HCT116 (cell line): ENCODE results near the gene MAP4K4. TPM values are rescaled to one million over a fixed set of nuclear protein-coding genes. Genes with fewer than 3 reads are reported as not detected.

ENCODE experiments used
- ATAC-seq: fragments of 200-7000 bp; cut with Tn5 transposase; 2 replicates; pipeline ENCODE4 v1.9.1; 2020; ENCODE audit warnings: mild to moderate bottlenecking, moderate library complexity
- BruUV-seq: library from RNA; stranded (reverse); fragments of 400-500 nt; replicated peaks from 2 replicates; lab custom pipeline; 2021; lab: Mats Ljungman, UMichigan
- CTCF ChIA-PET: fragments of 300-600 bp; sonication (Branson Sonifier 250); formaldehyde crosslinking; loops from one replicate; lab custom pipeline; 2021; ENCODE audit warnings: antibody characterized with exemption; lab: Charles Lee
- POLR2A ChIA-PET: fragments of 300-600, 350-600 bp; sonication (Branson Sonifier 250); formaldehyde crosslinking; loops from one replicate; lab custom pipeline; 2021; ENCODE audit warnings: antibody characterized with exemption; lab: Charles Lee
- RAD21 ChIA-PET, 2 experiments: fragments of 300-600 bp; sonication (Branson Sonifier 250); formaldehyde crosslinking; loops; one replicate each; lab custom pipeline; 2023; ENCODE audit warnings: low total read pairs in 2 of 2; ENCODE audit not compliant: uncharacterized antibody in 2 of 2, unreplicated experiment in 2 of 2, low non-redundant PET in 1 of 2; lab: Charles Lee
- DNase-seq: peaks from one replicate; pipeline ENCODE4 v3.0.0-alpha.2; 2010; ENCODE audit warnings: low read depth, low spot score
- H2AFZ ChIP-seq: fragments of 200-600 bp; shearing (Covaris generic), sonication (generic); 2 replicates; pipeline ENCODE4 v1.6.1; 2017; ENCODE audit warnings: low read depth, mixed run types, mixed read lengths, antibody characterized with exemption, low read length; ENCODE audit not compliant: poor library complexity, severe bottlenecking
- H3K27ac ChIP-seq: 2 replicates; pipeline ENCODE4 v1.5.1; 2012; ENCODE audit warnings: low read depth, low read length
- H3K27me3 ChIP-seq: fragments of 200-600 bp; sonication (generic); 2 replicates; pipeline ENCODE4 v1.6.1; 2016; ENCODE audit warnings: mixed run types, low read length, mixed read lengths; ENCODE audit not compliant: insufficient read depth
- H3K36me3 ChIP-seq, 2 experiments: fragments of 200-500 bp in 1 of 2; fragments of 200-600 bp in 1 of 2; sonication (Bioruptor generic) in 1 of 2; sonication (generic) in 1 of 2; 2 replicates each; pipeline versions ENCODE4 v1.5.1 to v1.6.1; 2014 to 2016; ENCODE audit warnings: low read length in 2 of 2, inconsistent platforms in 1 of 2, mixed read lengths in 1 of 2, mixed run types in 1 of 2; ENCODE audit not compliant: insufficient read depth in 2 of 2, control insufficient read depth in 1 of 2
- H3K4me1 ChIP-seq, 2 experiments: fragments of 200-600 bp in 1 of 2; sonication (generic) in 1 of 2; 2 replicates each; pipeline versions ENCODE4 v1.5.1 to v1.6.1; 2012 to 2017; ENCODE audit warnings: low read length in 2 of 2, inconsistent platforms in 1 of 2, mild to moderate bottlenecking in 1 of 2, mixed read lengths in 1 of 2, mixed run types in 1 of 2, moderate library complexity in 1 of 2; ENCODE audit not compliant: insufficient read depth in 2 of 2, control insufficient read depth in 1 of 2
- H3K4me2 ChIP-seq: fragments of 200-600 bp; sonication (generic); 2 replicates; pipeline ENCODE4 v1.6.1; 2017; ENCODE audit warnings: mixed run types, low read length, mixed read lengths
- H3K4me3 ChIP-seq, 2 experiments: fragments of 200-600 bp in 1 of 2; sonication (generic) in 1 of 2; replicated peaks in 1 of 2; 2 replicates each; pipeline ENCODE4 v1.5.1; 2011 to 2016; ENCODE audit warnings: low read length in 2 of 2, control low read depth in 1 of 2, low read depth in 1 of 2, mild to moderate bottlenecking in 1 of 2, mixed read lengths in 1 of 2, mixed run types in 1 of 2
- H3K79me2 ChIP-seq: fragments of 200-600 bp; sonication (generic); 2 replicates; pipeline ENCODE4 v1.6.1; 2017; ENCODE audit warnings: mild to moderate bottlenecking, mixed run types, low read length, moderate library complexity, mixed read lengths; ENCODE audit not compliant: insufficient read depth
- H3K9ac ChIP-seq: fragments of 200-600 bp; sonication (generic); 2 replicates; pipeline ENCODE4 v1.6.1; 2016; ENCODE audit warnings: low read length, mixed read lengths
- H3K9me2 ChIP-seq: fragments of 200-600 bp; sonication (generic), shearing (Covaris generic); 2 replicates; pipeline ENCODE4 v1.6.1; 2017; ENCODE audit warnings: mixed run types, mild to moderate bottlenecking, moderate library complexity; ENCODE audit not compliant: insufficient read depth
- H3K9me3 ChIP-seq, 2 experiments: fragments of 200-500 bp in 1 of 2; fragments of 200-600 bp in 1 of 2; sonication (Bioruptor generic) in 1 of 2; sonication (generic) in 1 of 2; 2 replicates each; pipeline ENCODE4 v1.6.1; 2014 to 2017; ENCODE audit warnings: low read length in 2 of 2, mixed read lengths in 2 of 2, inconsistent platforms in 1 of 2, low read depth in 1 of 2, mild to moderate bottlenecking in 1 of 2, mixed run types in 1 of 2, moderate library complexity in 1 of 2; ENCODE audit not compliant: control insufficient read depth in 1 of 2, insufficient read depth in 1 of 2
- H4K20me1 ChIP-seq: fragments of 200-600 bp; sonication (generic), shearing (Covaris generic); 2 replicates; pipeline ENCODE4 v1.6.1; 2017; ENCODE audit warnings: mixed run types, mild to moderate bottlenecking, moderate library complexity; ENCODE audit not compliant: insufficient read depth
- CBX3 ChIP-seq: IDR thresholded peaks from 2 replicates; pipeline ENCODE4 v1.6.1; 2012; ENCODE audit warnings: low read depth
- CEBPB ChIP-seq: IDR thresholded peaks from 2 replicates; pipeline ENCODE4 v1.6.1; 2012; ENCODE audit warnings: low read depth
- ELF1 ChIP-seq: IDR thresholded peaks from 2 replicates; pipeline ENCODE4 v1.6.1; 2012; ENCODE audit warnings: low read depth, borderline replicate concordance
- EZH2phosphoT487 ChIP-seq: fragments of 200-600 bp; IDR thresholded peaks from 2 replicates; pipeline ENCODE4 v1.6.1; 2018; ENCODE audit warnings: antibody characterized with exemption, borderline replicate concordance
- FOSL1 ChIP-seq: IDR thresholded peaks from 2 replicates; pipeline ENCODE4 v1.6.1; 2012; ENCODE audit warnings: low read depth
- POLR2AphosphoS5 ChIP-seq: IDR thresholded peaks from 2 replicates; pipeline ENCODE4 v1.6.1; 2011; ENCODE audit warnings: mild to moderate bottlenecking, low read depth, low read length, moderate library complexity
- RAD21 ChIP-seq: IDR thresholded peaks from 2 replicates; pipeline ENCODE4 v1.6.1; 2012; ENCODE audit warnings: low read depth, mild to moderate bottlenecking
- SIN3A ChIP-seq: IDR thresholded peaks from 2 replicates; pipeline ENCODE4 v1.6.1; 2012; ENCODE audit warnings: low read depth
- SRF ChIP-seq: IDR thresholded peaks from 2 replicates; pipeline ENCODE4 v1.6.1; 2012; ENCODE audit warnings: low read depth
- YY1 ChIP-seq: IDR thresholded peaks from 2 replicates; pipeline ENCODE4 v1.6.1; 2011; ENCODE audit warnings: low read length, low read depth, moderate library complexity, mild to moderate bottlenecking; ENCODE audit not compliant: insufficient replicate concordance; ENCODE audit errors: extremely low read depth
- intact Hi-C: fragments of 100-400 bp; cut with micrococcal nuclease; formaldehyde crosslinking; loops from 2 replicates; pipeline ENCODE4 v1.10.0; 2022
- total RNA-seq: library from RNA; stranded (reverse); gene quantifications from one replicate; pipeline ENCODE4 v1.2.1, GENCODE V29; 2021; ENCODE audit not compliant: unreplicated experiment
- TF ChIP-seq, protein P1 (sequence below): IDR thresholded peaks from 2 replicates; pipeline ENCODE4 v1.6.1; 2012
- TF ChIP-seq, protein P2 (sequence below): IDR thresholded peaks from 2 replicates; pipeline ENCODE4 v1.6.1; 2012
- TF ChIP-seq, protein P3 (sequence below): IDR thresholded peaks from 2 replicates; pipeline ENCODE4 v1.6.1; 2012; ENCODE audit warnings: low read depth
- TF ChIP-seq, protein P4 (sequence below): IDR thresholded peaks from 2 replicates; pipeline ENCODE4 v1.6.1; 2011; ENCODE audit warnings: mild to moderate bottlenecking, low read length, moderate library complexity; ENCODE audit not compliant: insufficient replicate concordance; ENCODE audit errors: extremely low read depth

The MAP4K4 gene
- total RNA-seq, 1 experiment from 2014 or later: 62.3 TPM

DNA sequence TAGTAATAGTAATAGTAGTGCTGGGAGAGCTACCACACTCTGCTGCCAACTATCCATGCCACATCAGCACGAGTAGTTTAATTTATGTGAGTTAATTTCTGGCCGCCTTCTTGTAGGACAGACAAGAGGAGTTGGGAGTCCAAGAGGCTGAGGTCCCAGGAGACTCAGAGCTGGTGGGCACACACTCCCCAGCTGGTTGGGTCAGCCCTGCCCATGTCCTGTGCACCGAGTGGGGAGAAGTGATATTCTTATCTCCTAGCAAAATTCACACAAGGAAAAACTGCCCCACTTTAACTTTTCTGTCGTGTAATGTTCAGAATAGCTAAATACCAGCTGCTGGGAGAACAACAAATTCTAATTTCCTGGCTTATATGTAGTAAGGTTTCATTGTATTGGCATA lies 15.2 kb upstream of the MAP4K4 start:
- BruUV-seq: no TSS peak
- no peak for ATAC-seq
- intact Hi-C loops: no loop called here
- TF ChIP-seq POLR2AphosphoS5 (no peak), ELF1 (no peak), YY1 (no peak), CBX3 (no peak), FOSL1 (no peak), EZH2phosphoT487 (no peak), SRF (no peak), CEBPB (no peak), SIN3A (no peak), RAD21 (no peak)
- TF ChIP-seq, protein P1, sequence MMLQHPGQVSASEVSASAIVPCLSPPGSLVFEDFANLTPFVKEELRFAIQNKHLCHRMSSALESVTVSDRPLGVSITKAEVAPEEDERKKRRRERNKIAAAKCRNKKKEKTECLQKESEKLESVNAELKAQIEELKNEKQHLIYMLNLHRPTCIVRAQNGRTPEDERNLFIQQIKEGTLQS: no peak
- TF ChIP-seq, protein P2, sequence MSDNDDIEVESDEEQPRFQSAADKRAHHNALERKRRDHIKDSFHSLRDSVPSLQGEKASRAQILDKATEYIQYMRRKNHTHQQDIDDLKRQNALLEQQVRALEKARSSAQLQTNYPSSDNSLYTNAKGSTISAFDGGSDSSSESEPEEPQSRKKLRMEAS: no peak
- TF ChIP-seq, protein P3, sequence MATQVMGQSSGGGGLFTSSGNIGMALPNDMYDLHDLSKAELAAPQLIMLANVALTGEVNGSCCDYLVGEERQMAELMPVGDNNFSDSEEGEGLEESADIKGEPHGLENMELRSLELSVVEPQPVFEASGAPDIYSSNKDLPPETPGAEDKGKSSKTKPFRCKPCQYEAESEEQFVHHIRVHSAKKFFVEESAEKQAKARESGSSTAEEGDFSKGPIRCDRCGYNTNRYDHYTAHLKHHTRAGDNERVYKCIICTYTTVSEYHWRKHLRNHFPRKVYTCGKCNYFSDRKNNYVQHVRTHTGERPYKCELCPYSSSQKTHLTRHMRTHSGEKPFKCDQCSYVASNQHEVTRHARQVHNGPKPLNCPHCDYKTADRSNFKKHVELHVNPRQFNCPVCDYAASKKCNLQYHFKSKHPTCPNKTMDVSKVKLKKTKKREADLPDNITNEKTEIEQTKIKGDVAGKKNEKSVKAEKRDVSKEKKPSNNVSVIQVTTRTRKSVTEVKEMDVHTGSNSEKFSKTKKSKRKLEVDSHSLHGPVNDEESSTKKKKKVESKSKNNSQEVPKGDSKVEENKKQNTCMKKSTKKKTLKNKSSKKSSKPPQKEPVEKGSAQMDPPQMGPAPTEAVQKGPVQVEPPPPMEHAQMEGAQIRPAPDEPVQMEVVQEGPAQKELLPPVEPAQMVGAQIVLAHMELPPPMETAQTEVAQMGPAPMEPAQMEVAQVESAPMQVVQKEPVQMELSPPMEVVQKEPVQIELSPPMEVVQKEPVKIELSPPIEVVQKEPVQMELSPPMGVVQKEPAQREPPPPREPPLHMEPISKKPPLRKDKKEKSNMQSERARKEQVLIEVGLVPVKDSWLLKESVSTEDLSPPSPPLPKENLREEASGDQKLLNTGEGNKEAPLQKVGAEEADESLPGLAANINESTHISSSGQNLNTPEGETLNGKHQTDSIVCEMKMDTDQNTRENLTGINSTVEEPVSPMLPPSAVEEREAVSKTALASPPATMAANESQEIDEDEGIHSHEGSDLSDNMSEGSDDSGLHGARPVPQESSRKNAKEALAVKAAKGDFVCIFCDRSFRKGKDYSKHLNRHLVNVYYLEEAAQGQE: no peak
- TF ChIP-seq, protein P4, sequence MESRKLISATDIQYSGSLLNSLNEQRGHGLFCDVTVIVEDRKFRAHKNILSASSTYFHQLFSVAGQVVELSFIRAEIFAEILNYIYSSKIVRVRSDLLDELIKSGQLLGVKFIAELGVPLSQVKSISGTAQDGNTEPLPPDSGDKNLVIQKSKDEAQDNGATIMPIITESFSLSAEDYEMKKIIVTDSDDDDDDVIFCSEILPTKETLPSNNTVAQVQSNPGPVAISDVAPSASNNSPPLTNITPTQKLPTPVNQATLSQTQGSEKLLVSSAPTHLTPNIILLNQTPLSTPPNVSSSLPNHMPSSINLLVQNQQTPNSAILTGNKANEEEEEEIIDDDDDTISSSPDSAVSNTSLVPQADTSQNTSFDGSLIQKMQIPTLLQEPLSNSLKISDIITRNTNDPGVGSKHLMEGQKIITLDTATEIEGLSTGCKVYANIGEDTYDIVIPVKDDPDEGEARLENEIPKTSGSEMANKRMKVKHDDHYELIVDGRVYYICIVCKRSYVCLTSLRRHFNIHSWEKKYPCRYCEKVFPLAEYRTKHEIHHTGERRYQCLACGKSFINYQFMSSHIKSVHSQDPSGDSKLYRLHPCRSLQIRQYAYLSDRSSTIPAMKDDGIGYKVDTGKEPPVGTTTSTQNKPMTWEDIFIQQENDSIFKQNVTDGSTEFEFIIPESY: no peak
- TF ChIP-seq, all 23 proteins: peak for 0
- RAD21 ChIA-PET: no interaction called here
- no peak overlapping the region for H3K4me3 ChIP-seq
- CTCF ChIA-PET: no interaction called here
- H3K4me1 ChIP-seq: peaks cover 0 to 6% of the 10 kb centered on the region in 2 experiments; a peak in 2 of 4 replicates
- H3K27ac ChIP-seq: no peak overlapping the region
- no peaks in the 10 kb centered on the region for H3K9me3 ChIP-seq
- H3K9me2 ChIP-seq: no peaks in the 10 kb centered on the region
- no peaks in the 10 kb centered on the region for H3K36me3 ChIP-seq
- H3K27me3 ChIP-seq: no peaks in the 10 kb centered on the region
- POLR2A ChIA-PET: no interaction called here
- H3K9ac ChIP-seq: no peak overlapping the region
- no peak overlapping the region for H2AFZ ChIP-seq
- H3K4me2 ChIP-seq: no peak overlapping the region
- no peak for DNase-seq
- no peaks in the 10 kb centered on the region for H3K79me2 ChIP-seq
- H4K20me1 ChIP-seq: no peaks in the 10 kb centered on the region
